Ovary (tissue), 3 donors: ENCODE measurements around the gene MT1H.

Experiments used
- EP300 ChIP-seq: sonication (generic); formaldehyde crosslinking; IDR thresholded peaks from one replicate; pipeline ENCODE4 v1.6.1; 2017; ENCODE audit warnings: antibody characterized with exemption
- POLR2A ChIP-seq: fragments of 450-650 bp; IDR thresholded peaks from one replicate; pipeline ENCODE4 v1.6.1; 2017; ENCODE audit warnings: antibody characterized with exemption, mild to moderate bottlenecking, moderate library complexity
- TF ChIP-seq, protein P1 (sequence below), 3 donors: fragments of 450-650 bp in 2 of 3; fragments of 200-600 bp in 1 of 3; IDR thresholded peaks; one replicate each; pipeline versions ENCODE4 v1.5.1 to v1.8.0; 2016 to 2022; ENCODE audit warnings: antibody characterized with exemption in 3 of 3, mild to moderate bottlenecking in 1 of 3
- donor health status: DM: no; HTN: no; CAD: no.

DNA sequence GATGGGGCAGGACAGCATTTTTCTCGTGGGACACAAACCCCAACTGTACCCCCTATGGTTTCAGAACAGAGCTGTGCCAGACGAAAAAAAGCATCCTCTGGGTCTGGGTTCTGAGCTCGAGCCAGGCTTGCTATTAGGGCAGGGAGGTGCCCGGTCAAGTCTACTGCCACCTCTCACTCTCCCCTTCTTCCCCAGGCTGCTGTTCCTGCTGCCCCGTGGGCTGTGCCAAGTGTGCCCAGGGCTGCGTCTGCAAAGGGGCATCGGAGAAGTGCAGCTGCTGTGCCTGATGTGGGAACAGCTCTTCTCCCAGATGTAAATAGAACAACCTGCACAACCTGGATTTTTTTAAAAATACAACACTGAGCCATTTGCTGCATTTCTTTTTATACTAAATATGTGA lies 42.9 kb upstream of the MT1H start:
- TF ChIP-seq, protein P1, sequence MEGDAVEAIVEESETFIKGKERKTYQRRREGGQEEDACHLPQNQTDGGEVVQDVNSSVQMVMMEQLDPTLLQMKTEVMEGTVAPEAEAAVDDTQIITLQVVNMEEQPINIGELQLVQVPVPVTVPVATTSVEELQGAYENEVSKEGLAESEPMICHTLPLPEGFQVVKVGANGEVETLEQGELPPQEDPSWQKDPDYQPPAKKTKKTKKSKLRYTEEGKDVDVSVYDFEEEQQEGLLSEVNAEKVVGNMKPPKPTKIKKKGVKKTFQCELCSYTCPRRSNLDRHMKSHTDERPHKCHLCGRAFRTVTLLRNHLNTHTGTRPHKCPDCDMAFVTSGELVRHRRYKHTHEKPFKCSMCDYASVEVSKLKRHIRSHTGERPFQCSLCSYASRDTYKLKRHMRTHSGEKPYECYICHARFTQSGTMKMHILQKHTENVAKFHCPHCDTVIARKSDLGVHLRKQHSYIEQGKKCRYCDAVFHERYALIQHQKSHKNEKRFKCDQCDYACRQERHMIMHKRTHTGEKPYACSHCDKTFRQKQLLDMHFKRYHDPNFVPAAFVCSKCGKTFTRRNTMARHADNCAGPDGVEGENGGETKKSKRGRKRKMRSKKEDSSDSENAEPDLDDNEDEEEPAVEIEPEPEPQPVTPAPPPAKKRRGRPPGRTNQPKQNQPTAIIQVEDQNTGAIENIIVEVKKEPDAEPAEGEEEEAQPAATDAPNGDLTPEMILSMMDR (IDR thresholded peaks at IDR 0.05): no peak
- no peak for TF ChIP-seq POLR2A
- no peak for TF ChIP-seq EP300
